ENCODE measurements around the gene WDR62. TPM values are rescaled to one million over a fixed set of nuclear protein-coding genes. Genes with fewer than 3 reads are reported as not detected.

Gene WDR62
- total and polyA plus RNA-seq, 9 donors = 0.18 to 1.0 (median 0.51) TPM

- no peak overlapping the region for H3K27ac ChIP-seq
- no peak for TF ChIP-seq POLR2A (IDR thresholded peaks at IDR 0.05)
- TF ChIP-seq EP300 (IDR thresholded peaks at IDR 0.05) = no peak
- TF ChIP-seq, protein P1, sequence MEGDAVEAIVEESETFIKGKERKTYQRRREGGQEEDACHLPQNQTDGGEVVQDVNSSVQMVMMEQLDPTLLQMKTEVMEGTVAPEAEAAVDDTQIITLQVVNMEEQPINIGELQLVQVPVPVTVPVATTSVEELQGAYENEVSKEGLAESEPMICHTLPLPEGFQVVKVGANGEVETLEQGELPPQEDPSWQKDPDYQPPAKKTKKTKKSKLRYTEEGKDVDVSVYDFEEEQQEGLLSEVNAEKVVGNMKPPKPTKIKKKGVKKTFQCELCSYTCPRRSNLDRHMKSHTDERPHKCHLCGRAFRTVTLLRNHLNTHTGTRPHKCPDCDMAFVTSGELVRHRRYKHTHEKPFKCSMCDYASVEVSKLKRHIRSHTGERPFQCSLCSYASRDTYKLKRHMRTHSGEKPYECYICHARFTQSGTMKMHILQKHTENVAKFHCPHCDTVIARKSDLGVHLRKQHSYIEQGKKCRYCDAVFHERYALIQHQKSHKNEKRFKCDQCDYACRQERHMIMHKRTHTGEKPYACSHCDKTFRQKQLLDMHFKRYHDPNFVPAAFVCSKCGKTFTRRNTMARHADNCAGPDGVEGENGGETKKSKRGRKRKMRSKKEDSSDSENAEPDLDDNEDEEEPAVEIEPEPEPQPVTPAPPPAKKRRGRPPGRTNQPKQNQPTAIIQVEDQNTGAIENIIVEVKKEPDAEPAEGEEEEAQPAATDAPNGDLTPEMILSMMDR (IDR thresholded peaks at IDR 0.05) = no peak
- no peak overlapping the region for H3K4me3 ChIP-seq
- DNase-seq = no peak
- intact Hi-C loops (cut with DNase I) = no loop called here
- WGBS, 3 donors = 93% methylated on average over 13 of the region's 13 CpGs
- peaks cover 5% of the 10 kb centered on the region for H3K4me1 ChIP-seq (ENCODE audit: insufficient read depth)
- H3K27me3 ChIP-seq = no peaks in the 10 kb centered on the region
- no peaks in the 10 kb centered on the region for H3K9me3 ChIP-seq
- no peaks in the 10 kb centered on the region for H3K36me3 ChIP-seq
Measured at GRCh38 chr19:36082916-36083315, 28.2 kb downstream of the WDR62 start.

DNA sequence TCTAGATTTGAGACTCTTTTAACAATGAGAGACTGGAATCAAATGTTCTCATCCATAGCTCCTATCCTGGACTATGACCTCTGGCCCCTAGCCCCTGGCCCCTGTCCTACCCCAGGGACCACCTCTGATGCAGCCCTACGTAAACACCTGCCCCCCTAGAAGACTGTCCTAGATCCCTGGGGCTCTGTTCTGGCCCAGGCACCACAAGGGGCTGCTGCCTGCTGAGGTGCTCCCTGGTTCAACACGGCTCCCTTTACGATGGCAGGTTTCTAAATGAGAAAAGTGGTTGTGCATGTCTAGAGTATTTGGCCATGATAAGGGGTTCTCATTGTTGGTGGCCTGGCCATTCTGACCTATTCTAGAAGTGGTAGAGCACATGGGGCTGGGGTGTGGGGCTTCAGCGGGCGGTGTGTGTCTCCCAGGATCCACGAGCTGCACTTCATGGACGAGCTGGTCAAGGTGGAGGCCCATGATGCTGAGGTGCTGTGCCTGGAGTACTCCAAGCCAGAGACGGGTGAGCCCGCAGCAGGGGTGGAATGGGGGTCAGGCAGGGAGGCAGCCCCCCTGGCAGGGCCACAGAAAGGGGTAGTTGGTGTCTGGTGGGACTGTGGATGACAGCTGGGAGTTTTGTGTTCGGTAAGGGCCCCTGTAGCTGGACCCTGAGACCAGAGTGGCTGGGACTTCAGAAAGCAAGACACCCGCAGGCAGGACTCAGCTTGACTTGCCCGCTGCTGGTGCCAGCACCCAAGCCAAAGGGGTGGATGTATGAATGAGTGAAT, 29.7 kb downstream of the WDR62 start:
- 93 to 96% (median 94%) methylated on average over 12 of the region's 12 CpGs for WGBS, 3 donors
- Histone ChIP-seq H3K9me3 (no peaks in the 10 kb centered on the region), H3K4me3 (no peak overlapping the region), H3K27ac (no peak overlapping the region), H3K36me3 (no peaks in the 10 kb centered on the region), H3K27me3 (no peaks in the 10 kb centered on the region), H3K4me1 (ENCODE audit: insufficient read depth) (peaks cover 2% of the 10 kb centered on the region)
- DNase-seq = no peak
- TF ChIP-seq EP300 (IDR thresholded peaks at IDR 0.05) = no peak
- TF ChIP-seq, protein P1 (IDR thresholded peaks at IDR 0.05) = no peak
- TF ChIP-seq POLR2A (IDR thresholded peaks at IDR 0.05) = no peak
- intact Hi-C loops (cut with DNase I) = no loop called here

- H3K4me3 ChIP-seq = no peak overlapping the region
- H3K9me3 ChIP-seq = no peaks in the 10 kb centered on the region
- no peak overlapping the region for H3K27ac ChIP-seq
- DNase-seq = no peak
- intact Hi-C loops (cut with DNase I) = no loop called here
- TF ChIP-seq, protein P1 (IDR thresholded peaks at IDR 0.05) = no peak
- no peak for TF ChIP-seq EP300 (IDR thresholded peaks at IDR 0.05)
- TF ChIP-seq POLR2A (IDR thresholded peaks at IDR 0.05) = no peak
- H3K4me1 ChIP-seq (ENCODE audit: insufficient read depth) = no peaks in the 10 kb centered on the region
- no peaks in the 10 kb centered on the region for H3K36me3 ChIP-seq
- H3K27me3 ChIP-seq = no peaks in the 10 kb centered on the region
- 93 to 96% (median 94%) methylated on average over 9 of the region's 9 CpGs for WGBS, 3 donors
Measured at GRCh38 chr19:36086326-36086725, 31.6 kb downstream of the WDR62 start.

DNA sequence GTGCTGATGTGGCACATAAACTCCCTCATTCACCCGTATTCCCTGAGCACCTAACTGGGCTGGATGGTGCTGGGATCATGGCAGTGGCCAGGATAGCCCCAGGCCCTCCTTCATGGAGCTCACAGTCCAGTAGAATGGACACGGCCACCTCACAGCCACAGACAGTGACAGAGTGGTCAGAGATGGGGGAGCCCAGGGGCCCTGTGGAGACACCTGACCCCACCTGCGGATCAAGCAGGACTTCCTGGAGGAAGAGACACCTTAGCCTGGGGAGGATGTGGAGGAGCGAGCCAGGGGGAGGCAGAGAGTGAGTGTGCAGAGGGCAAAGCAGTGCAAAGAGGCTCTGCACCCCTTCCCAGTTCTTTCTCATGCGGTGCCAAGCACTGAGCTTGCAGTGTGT, 35.1 kb downstream of the WDR62 start:
- no peak overlapping the region for H3K27ac ChIP-seq
- TF ChIP-seq EP300 (IDR thresholded peaks at IDR 0.05) (no peak), POLR2A (IDR thresholded peaks at IDR 0.05) (no peak)
- TF ChIP-seq, protein P1 (IDR thresholded peaks at IDR 0.05) = no peak
- H3K36me3 ChIP-seq = no peaks in the 10 kb centered on the region
- H3K4me3 ChIP-seq = no peak overlapping the region
- WGBS, 3 donors = 89 to 92% (median 91%) methylated on average over 5 of the region's 5 CpGs
- no peaks in the 10 kb centered on the region for H3K4me1 ChIP-seq (ENCODE audit: insufficient read depth)
- no peaks in the 10 kb centered on the region for H3K9me3 ChIP-seq
- intact Hi-C loops (cut with DNase I) = no loop called here
- DNase-seq = no peak
- H3K27me3 ChIP-seq = no peaks in the 10 kb centered on the region

Measured in ovary (tissue), 9 donors.